Astrocyte (in vitro differentiated cells and primary cell): ENCODE results near the gene RHOT1. TPM values are rescaled to one million over a fixed set of nuclear protein-coding genes. Genes with fewer than 3 reads are reported as not detected.
"Not testable (repeated sequence)": the region's sequence is repeated elsewhere in the genome, so short reads cannot be mapped to it uniquely, and the experiment has no call there.

Source experiments
- DNase-seq: peaks from one replicate; pipeline ENCODE4 v3.0.0-alpha.2; 2010; ENCODE audit warnings: low read depth
- FAIRE-seq: peaks from 2 replicates; lab custom pipeline; 2011; peaks lifted over from hg19 to GRCh38; lab: Jason Lieb, UNC
- H2AFZ ChIP-seq: 2 replicates; pipeline ENCODE4 v1.6.0; 2012; ENCODE audit warnings: low read depth, low read length, inconsistent platforms
- H3K27ac ChIP-seq: 2 replicates; pipeline ENCODE4 v1.5.1; 2011; ENCODE audit warnings: low read depth, low read length, inconsistent platforms
- H3K27me3 ChIP-seq: 2 replicates; pipeline ENCODE4 v1.6.0; 2011; ENCODE audit warnings: low read length, inconsistent platforms; ENCODE audit not compliant: insufficient read depth
- H3K36me3 ChIP-seq: 2 replicates; pipeline ENCODE4 v1.5.1; 2011; ENCODE audit warnings: low read length, inconsistent platforms; ENCODE audit not compliant: insufficient read depth
- H3K4me1 ChIP-seq: 2 replicates; pipeline ENCODE4 v1.5.1; 2011; ENCODE audit warnings: low read length, inconsistent platforms; ENCODE audit not compliant: insufficient read depth
- H3K4me2 ChIP-seq: 2 replicates; pipeline ENCODE4 v1.6.0; 2012; ENCODE audit warnings: low read length, inconsistent platforms
- H3K4me3 ChIP-seq: 2 replicates; pipeline ENCODE4 v1.5.1; 2011; ENCODE audit warnings: low read depth, mild to moderate bottlenecking, low read length, inconsistent platforms; ENCODE audit not compliant: insufficient read depth
- H3K79me2 ChIP-seq: 2 replicates; pipeline ENCODE4 v1.6.0; 2012; ENCODE audit warnings: mild to moderate bottlenecking, low read length, inconsistent platforms; ENCODE audit not compliant: insufficient read depth
- H3K9ac ChIP-seq: 2 replicates; pipeline ENCODE4 v1.6.0; 2012; ENCODE audit warnings: mild to moderate bottlenecking, low read length, inconsistent platforms
- H3K9me3 ChIP-seq: 2 replicates; pipeline ENCODE4 v1.5.1; 2012; ENCODE audit warnings: low read depth, mild to moderate bottlenecking, low read length, inconsistent platforms; ENCODE audit not compliant: insufficient read depth
- H4K20me1 ChIP-seq: 2 replicates; pipeline ENCODE4 v1.6.0; 2012; ENCODE audit warnings: low read length, inconsistent platforms; ENCODE audit not compliant: insufficient read depth
- H3K27ac Mint-ChIP-seq: one replicate; pipeline ENCODE4 v1.8.0; 2021; ENCODE audit warnings: mild to moderate bottlenecking, mixed read lengths; ENCODE audit not compliant: unreplicated experiment
- H3K27me3 Mint-ChIP-seq: one replicate; pipeline ENCODE4 v1.8.0; 2021; ENCODE audit warnings: low read depth, mixed read lengths; ENCODE audit not compliant: unreplicated experiment
- H3K36me3 Mint-ChIP-seq: one replicate; pipeline ENCODE4 v1.8.0; 2021; ENCODE audit warnings: low read depth, mixed read lengths; ENCODE audit not compliant: unreplicated experiment
- H3K4me1 Mint-ChIP-seq: one replicate; pipeline ENCODE4 v1.8.0; 2021; ENCODE audit warnings: low read depth, mixed read lengths; ENCODE audit not compliant: unreplicated experiment
- H3K4me3 Mint-ChIP-seq: one replicate; pipeline ENCODE4 v1.8.0; 2021; ENCODE audit warnings: mild to moderate bottlenecking, moderate library complexity, mixed read lengths; ENCODE audit not compliant: unreplicated experiment
- H3K9me3 Mint-ChIP-seq: one replicate; pipeline ENCODE4 v1.8.0; 2021; ENCODE audit warnings: mild to moderate bottlenecking, mixed read lengths; ENCODE audit not compliant: unreplicated experiment
- CTCF ChIP-seq: IDR thresholded peaks from 2 replicates; pipeline ENCODE4 v1.5.1; 2011; ENCODE audit warnings: low read depth, mild to moderate bottlenecking, inconsistent platforms, low read length, moderate library complexity; ENCODE audit not compliant: insufficient read depth
- EZH2 ChIP-seq: IDR thresholded peaks from 2 replicates; pipeline ENCODE4 v1.6.1; 2012; ENCODE audit warnings: mild to moderate bottlenecking, low read length, inconsistent platforms; ENCODE audit not compliant: insufficient read depth
- total RNA-seq: library from RNA; stranded (reverse); gene quantifications from 2 replicates; pipeline ENCODE4 v1.2.1, GENCODE V29; 2021

Gene RHOT1
- total RNA-seq, 1 donor from 2014 or later, result 20.9 TPM

DNA sequence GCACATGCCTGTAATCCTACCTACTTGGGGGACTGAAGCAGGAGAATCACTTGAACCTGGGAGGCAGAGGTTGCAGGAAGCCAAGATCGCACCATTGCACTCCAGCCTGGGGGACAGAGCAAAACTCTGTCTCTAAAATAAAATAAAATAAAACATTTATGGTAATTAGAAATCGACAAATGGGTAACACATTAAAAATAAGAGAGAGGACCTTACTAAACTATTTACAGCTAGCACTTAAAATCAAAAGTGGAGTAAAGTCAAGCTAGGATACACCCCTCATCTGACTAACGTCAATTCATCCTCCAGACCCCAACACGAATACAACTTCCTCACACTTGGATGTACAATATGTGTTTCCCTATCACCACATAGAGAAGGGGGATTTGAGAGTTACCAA is 27.8 kb upstream of the RHOT1 start:
- Histone ChIP-seq H3K4me3 (no peak overlapping the region), H2AFZ (no peak overlapping the region), H3K9me3 (no peaks in the 10 kb centered on the region), H3K4me1 (peaks cover 10% of the 10 kb centered on the region), H3K36me3 (no peaks in the 10 kb centered on the region), H3K4me2 (no peak overlapping the region), H3K27ac (no peak overlapping the region), H3K9ac (no peak overlapping the region), H3K79me2 (no peaks in the 10 kb centered on the region), H3K27me3 (peaks cover 15% of the 10 kb centered on the region), H4K20me1 (no peaks in the 10 kb centered on the region)
- FAIRE-seq (no peak), DNase-seq (no peak)
- no peak overlapping the region for H3K27ac Mint-ChIP-seq
- no peak overlapping the region for H3K4me3 Mint-ChIP-seq
- no peaks in the 10 kb centered on the region for H3K4me1 Mint-ChIP-seq
- H3K36me3 Mint-ChIP-seq, result no peaks in the 10 kb centered on the region
- H3K27me3 Mint-ChIP-seq, result peaks cover 11% of the 10 kb centered on the region
- TF ChIP-seq CTCF, result no peak
- no peak for TF ChIP-seq EZH2
- peaks cover 2% of the 10 kb centered on the region for H3K9me3 Mint-ChIP-seq

- not testable (repeated sequence) for H3K4me1 Mint-ChIP-seq, H3K79me2 ChIP-seq, H2AFZ ChIP-seq, H4K20me1 ChIP-seq, H3K9ac ChIP-seq, H3K4me3 ChIP-seq, H3K27ac ChIP-seq, H3K27ac Mint-ChIP-seq, H3K36me3 ChIP-seq, H3K4me1 ChIP-seq, H3K4me3 Mint-ChIP-seq, H3K4me2 ChIP-seq, FAIRE-seq, H3K36me3 Mint-ChIP-seq, H3K9me3 Mint-ChIP-seq, H3K9me3 ChIP-seq, DNase-seq
- H3K27me3 ChIP-seq, result peaks cover 19% of the 10 kb centered on the region
- peaks cover 16% of the 10 kb centered on the region for H3K27me3 Mint-ChIP-seq
These were observed 26.8 kb upstream of the RHOT1 start for GRCh38 chr17:32115546-32115945.

DNA sequence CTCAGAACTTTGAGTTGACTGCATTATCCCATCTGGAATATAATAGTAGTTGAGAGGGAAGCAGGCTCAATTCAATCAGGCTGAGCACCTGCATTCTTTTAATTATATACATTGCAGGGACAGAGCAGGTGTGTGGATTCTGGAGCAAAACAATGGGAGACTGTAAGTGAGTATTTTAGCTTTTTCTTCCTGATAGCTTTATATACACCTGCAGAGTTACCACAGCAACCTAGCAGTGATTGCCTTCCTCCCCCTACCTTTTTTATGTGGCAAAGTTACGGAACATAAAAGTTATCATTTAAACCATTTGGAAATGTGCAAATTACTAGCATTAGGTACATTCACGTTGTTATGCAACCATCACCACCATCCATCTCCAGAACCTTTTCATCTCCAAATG is 25.4 kb upstream of the RHOT1 start:
- FAIRE-seq (no peak), DNase-seq (no peak)
- TF ChIP-seq EZH2, result no peak
- no peak for TF ChIP-seq CTCF
- H3K9me3 Mint-ChIP-seq, result peaks cover 2% of the 10 kb centered on the region
- H3K4me3 Mint-ChIP-seq, result no peak overlapping the region
- no peak overlapping the region for H3K27ac ChIP-seq
- H3K4me1 ChIP-seq, result no peaks in the 10 kb centered on the region
- no peaks in the 10 kb centered on the region for H3K79me2 ChIP-seq
- H3K4me1 Mint-ChIP-seq, result no peaks in the 10 kb centered on the region
- H3K9me3 ChIP-seq, result no peaks in the 10 kb centered on the region
- no peak overlapping the region for H3K27ac Mint-ChIP-seq
- no peaks in the 10 kb centered on the region for H3K36me3 ChIP-seq
- H3K36me3 Mint-ChIP-seq, result no peaks in the 10 kb centered on the region
- no peak overlapping the region for H3K9ac ChIP-seq
- H2AFZ ChIP-seq, result no peak overlapping the region
- H3K27me3 Mint-ChIP-seq, result peaks cover 19% of the 10 kb centered on the region
- H3K27me3 ChIP-seq, result peaks cover 19% of the 10 kb centered on the region
- H4K20me1 ChIP-seq, result no peaks in the 10 kb centered on the region
- H3K4me2 ChIP-seq, result no peak overlapping the region
- no peak overlapping the region for H3K4me3 ChIP-seq
